Inflammatory macrophage (primary cell): ENCODE data around the gene CNNM2.

Experiments used
- DNase-seq, 2 donors: peaks; one replicate each; pipeline ENCODE4 v3.0.0-alpha.2; 2020 to 2022

The CNNM2 gene

GRCh38 chr10:103077491-103078308, 159.6 kb downstream of the CNNM2 start:
- DNase-seq, result no peak

GRCh38 chr10:103078309-103078615, 160.2 kb downstream of the CNNM2 start:
- no peak for DNase-seq

- no peak for DNase-seq
Measured at GRCh38 chr10:103078676-103079075, 160.6 kb downstream of the CNNM2 start.

GRCh38 chr10:103079100-103079499, 161.0 kb downstream of the CNNM2 start:
- DNase-seq, result no peak

GRCh38 chr10:103079946-103080345, 161.9 kb downstream of the CNNM2 start:
- no peak for DNase-seq

- DNase-seq, result no peak
Measured at GRCh38 chr10:103080891-103081581, 162.9 kb downstream of the CNNM2 start.

GRCh38 chr10:103082683-103083082, 164.6 kb downstream of the CNNM2 start:
- no peak for DNase-seq

- DNase-seq, result no peak
Measured at GRCh38 chr10:103083266-103083976, 165.3 kb downstream of the CNNM2 start.

GRCh38 chr10:103083977-103084320, 165.9 kb downstream of the CNNM2 start:
- DNase-seq, result no peak

- DNase-seq, result no peak
Measured at GRCh38 chr10:103086261-103086660, 168.2 kb downstream of the CNNM2 start.

- DNase-seq, result no peak
Measured at GRCh38 chr10:103086799-103087198, 168.7 kb downstream of the CNNM2 start.

- no peak for DNase-seq
Measured at GRCh38 chr10:103089493-103089892, 171.4 kb downstream of the CNNM2 start.

- DNase-seq, result no peak
Measured at GRCh38 chr10:103090911-103091310, 172.8 kb downstream of the CNNM2 start.

- DNase-seq, result no peak
Measured at GRCh38 chr10:103095005-103095404, 176.9 kb downstream of the CNNM2 start.

GRCh38 chr10:103096130-103096529, 178.0 kb downstream of the CNNM2 start:
- no peak for DNase-seq

- no peak for DNase-seq
Measured at GRCh38 chr10:103098240-103098639, 180.1 kb downstream of the CNNM2 start.

GRCh38 chr10:103100620-103101019, 182.5 kb downstream of the CNNM2 start:
- DNase-seq, result no peak

- no peak for DNase-seq
Measured at GRCh38 chr10:103102195-103102594, 184.1 kb downstream of the CNNM2 start.

GRCh38 chr10:103103989-103104388, 185.9 kb downstream of the CNNM2 start:
- no peak for DNase-seq

GRCh38 chr10:103104721-103105120, 186.6 kb downstream of the CNNM2 start:
- no peak for DNase-seq

- DNase-seq, result no peak
Measured at GRCh38 chr10:103105462-103105861, 187.4 kb downstream of the CNNM2 start.

GRCh38 chr10:103106539-103106938, 188.4 kb downstream of the CNNM2 start:
- DNase-seq, result no peak

GRCh38 chr10:103109821-103110220, 191.7 kb downstream of the CNNM2 start:
- peak; percentile 4 to 42 for DNase-seq

- no peak for DNase-seq
Measured at GRCh38 chr10:103110407-103110806, 192.3 kb downstream of the CNNM2 start.
